K562 (cell line): Measurements from ENCODE around the gene TMEM114.

Source experiments
- CCNT2 ChIP-seq: IDR thresholded peaks from 2 replicates; pipeline ENCODE4 v1.6.1; 2011; ENCODE audit warnings: borderline replicate concordance, low read depth, mild to moderate bottlenecking, moderate library complexity, mixed read lengths, low read length; ENCODE audit not compliant: insufficient read length; ENCODE audit errors: extremely low read depth
- CTCF ChIP-seq, 3 experiments: IDR thresholded peaks in 2 of 3; conservative IDR thresholded peaks in 1 of 3; 2 replicates each; pipeline ENCODE4 v1.5.1; 2011 to 2012; ENCODE audit warnings: low read length in 3 of 3, mild to moderate bottlenecking in 3 of 3, control low read depth in 2 of 3, improper control_type of control experiment in 1 of 3, inconsistent platforms in 1 of 3, low read depth in 1 of 3, mixed read lengths in 1 of 3, moderate library complexity in 1 of 3; ENCODE audit not compliant: insufficient read depth in 2 of 3
- DNMT1 ChIP-seq: fragments of 450-650 bp; IDR thresholded peaks from 2 replicates; pipeline ENCODE4 v1.6.1; 2016; ENCODE audit warnings: antibody characterized with exemption, mild to moderate bottlenecking
- ELF4 ChIP-seq: fragments of 450-650 bp; formaldehyde crosslinking; IDR thresholded peaks from 2 replicates; pipeline ENCODE4 v1.4.0; 2022; ENCODE audit warnings: missing genetic modification characterization
- ETV6 ChIP-seq, 3 experiments: fragments of 150-350 bp in 1 of 3; sonication (generic) in 1 of 3; formaldehyde crosslinking in 1 of 3; IDR thresholded peaks; 2 replicates each; pipeline versions ENCODE4 v1.6.1 to v1.8.0; 2014 to 2022; ENCODE audit warnings: borderline replicate concordance in 2 of 3, low read depth in 2 of 3, antibody characterized with exemption in 1 of 3, low read length in 1 of 3, mild to moderate bottlenecking in 1 of 3, missing genetic modification reagents in 1 of 3
- FOS ChIP-seq: IDR thresholded peaks from 3 replicates; pipeline ENCODE4 v1.6.1; 2011; ENCODE audit not compliant: insufficient read length; ENCODE audit errors: extremely low read depth
- HMGN3 ChIP-seq: IDR thresholded peaks from 2 replicates; pipeline ENCODE4 v1.6.1; 2011; ENCODE audit warnings: borderline replicate concordance, low read depth, mild to moderate bottlenecking, mixed read lengths, low read length; ENCODE audit not compliant: insufficient read length; ENCODE audit errors: extremely low read depth
- ILF3 ChIP-seq: fragments of 450-650 bp; IDR thresholded peaks from 2 replicates; pipeline ENCODE4 v1.6.1; 2018; ENCODE audit warnings: antibody characterized with exemption, mild to moderate bottlenecking, moderate library complexity, borderline replicate concordance
- MYBL2 ChIP-seq, 2 experiments: fragments of 450-650 bp in 1 of 2; sonication (generic) in 1 of 2; formaldehyde crosslinking in 1 of 2; IDR thresholded peaks; 2 replicates each; pipeline versions ENCODE4 v1.6.1 to v1.8.1; 2017 to 2022; ENCODE audit warnings: borderline replicate concordance in 1 of 2, inconsistent platforms in 1 of 2, low read depth in 1 of 2, mild to moderate bottlenecking in 1 of 2, missing genetic modification reagents in 1 of 2, moderate library complexity in 1 of 2
- NFE2L1 ChIP-seq: fragments of 450-650 bp; IDR thresholded peaks from 2 replicates; pipeline ENCODE4 v1.6.1; 2016; ENCODE audit warnings: missing genetic modification characterization, low read depth, mild to moderate bottlenecking, missing compliant biosample characterization, moderate library complexity, borderline replicate concordance
- RBM39 ChIP-seq: fragments of 200-400 bp; formaldehyde crosslinking; optimal IDR thresholded peaks from 2 replicates; pipeline ENCODE3; 2018; ENCODE audit warnings: low read depth, low read length
- SMAD4 ChIP-seq: fragments of 250-450 bp; sonication (Bioruptor Pico); conservative IDR thresholded peaks from 2 replicates; pipeline ENCODE4 v1.8.0; 2021; ENCODE audit warnings: inconsistent platforms, mild to moderate bottlenecking, moderate library complexity
- SP1 ChIP-seq: sonication (generic); formaldehyde crosslinking; IDR thresholded peaks from 2 replicates; pipeline ENCODE4 v1.8.1; 2022; ENCODE audit warnings: mild to moderate bottlenecking, missing genetic modification reagents
- ZNF311 ChIP-seq: fragments of 250-450 bp; sonication (Bioruptor Pico); IDR thresholded peaks from 2 replicates; pipeline ENCODE4 v1.4.0; 2020; ENCODE audit warnings: mild to moderate bottlenecking, moderate library complexity

- TF ChIP-seq HMGN3 (no peak), SMAD4 (CRISPR knock-in tag) (no peak), CCNT2 (no peak), MYBL2 (IDR thresholded peaks at IDR 0.05; ENCODE audit: low read depth) (no peak), MYBL2 (CRISPR knock-in tag; IDR thresholded peaks at IDR 0.05; ENCODE audit: borderline replicate concordance) (no peak), ILF3 (no peak), ETV6 (IDR thresholded peaks at IDR 0.05; ENCODE audit: borderline replicate concordance in 1 of 2, low read depth in 2 of 2, low read length in 1 of 2) (no peak), ETV6 (CRISPR knock-in tag; IDR thresholded peaks at IDR 0.05; ENCODE audit: borderline replicate concordance) (no peak), ELF4 (no peak), RBM39 (no peak), FOS (no peak), CTCF (IDR thresholded peaks at IDR 0.05 in 2 of 3, conservative IDR thresholded peaks at IDR 0.05 in 1 of 3; ENCODE audit: insufficient read depth in 2 of 3, low read depth in 1 of 3, low read length in 3 of 3) (no peak), NFE2L1 (tag) (no peak), ZNF311 (no peak), DNMT1 (no peak), SP1 (no peak)
Measured at GRCh38 chr16:8554881-8555280, 35.4 kb downstream of the TMEM114 start.
